Trophoblast cell (in vitro differentiated cells and primary cell): ENCODE measurements around the gene SLC23A3.

ENCODE experiments used
- DNase-seq, 2 donors: peaks; one replicate each; pipeline ENCODE4 v3.0.0-alpha.2; 2016
- H2AFZ ChIP-seq: 2 replicates; pipeline ENCODE4 v1.6.1; 2013; ENCODE audit warnings: low read length, moderate library complexity, mild to moderate bottlenecking; ENCODE audit not compliant: insufficient read depth, poor library complexity
- H2AK5ac ChIP-seq: 2 replicates; pipeline ENCODE4 v1.6.1; 2013; ENCODE audit warnings: mild to moderate bottlenecking, low read length
- H2BK120ac ChIP-seq: 2 replicates; pipeline ENCODE4 v1.6.1; 2013; ENCODE audit warnings: low read length, mild to moderate bottlenecking, moderate library complexity; ENCODE audit not compliant: insufficient read depth, poor library complexity
- H2BK12ac ChIP-seq: 2 replicates; pipeline ENCODE4 v1.6.1; 2013; ENCODE audit warnings: mild to moderate bottlenecking, low read length, moderate library complexity
- H2BK5ac ChIP-seq: 2 replicates; pipeline ENCODE4 v1.6.1; 2013; ENCODE audit warnings: low read length, low read depth, moderate library complexity, mild to moderate bottlenecking; ENCODE audit not compliant: poor library complexity
- H3K14ac ChIP-seq: 2 replicates; pipeline ENCODE4 v1.6.1; 2013; ENCODE audit warnings: mild to moderate bottlenecking, low read length
- H3K18ac ChIP-seq: 2 replicates; pipeline ENCODE4 v1.6.1; 2013; ENCODE audit warnings: mild to moderate bottlenecking, low read length
- H3K23ac ChIP-seq: 2 replicates; pipeline ENCODE4 v1.6.1; 2013; ENCODE audit warnings: low read length
- H3K27ac ChIP-seq: 2 replicates; pipeline ENCODE4 v1.5.1; 2013; ENCODE audit warnings: low read depth, mild to moderate bottlenecking, inconsistent platforms, low read length, moderate library complexity
- H3K27me3 ChIP-seq: 2 replicates; pipeline ENCODE4 v1.6.1; 2013; ENCODE audit warnings: inconsistent platforms, mild to moderate bottlenecking, low read length, moderate library complexity; ENCODE audit not compliant: insufficient read depth
- H3K36me3 ChIP-seq, 2 experiments: 1 replicate in 1 of 2; 2 replicates in 1 of 2; pipeline ENCODE4 v1.6.1; 2013; ENCODE audit warnings: low read length in 2 of 2, mild to moderate bottlenecking in 2 of 2, moderate library complexity in 1 of 2; ENCODE audit not compliant: insufficient read depth in 2 of 2, control insufficient read depth in 1 of 2
- H3K4ac ChIP-seq: 2 replicates; pipeline ENCODE4 v1.6.1; 2013; ENCODE audit warnings: low read depth, mild to moderate bottlenecking, low read length, moderate library complexity
- H3K4me1 ChIP-seq, 2 experiments: 1 replicate in 1 of 2; 2 replicates in 1 of 2; pipeline ENCODE4 v1.6.1; 2013; ENCODE audit warnings: low read length in 2 of 2, mild to moderate bottlenecking in 2 of 2, moderate library complexity in 1 of 2; ENCODE audit not compliant: insufficient read depth in 2 of 2, control insufficient read depth in 1 of 2
- H3K4me2 ChIP-seq: 2 replicates; pipeline ENCODE4 v1.6.1; 2013; ENCODE audit warnings: inconsistent platforms, mild to moderate bottlenecking, low read length, moderate library complexity
- H3K4me3 ChIP-seq: 2 replicates; pipeline ENCODE4 v1.5.1; 2013; ENCODE audit warnings: mild to moderate bottlenecking, low read depth, low read length, inconsistent platforms
- H3K79me1 ChIP-seq: one replicate; pipeline ENCODE4 v1.6.1; 2013; ENCODE audit warnings: low read length
- H3K79me2 ChIP-seq: 2 replicates; pipeline ENCODE4 v1.6.1; 2013; ENCODE audit warnings: low read length, mild to moderate bottlenecking; ENCODE audit not compliant: control insufficient read depth, insufficient read depth, poor library complexity
- H3K9ac ChIP-seq: 2 replicates; pipeline ENCODE4 v1.6.1; 2013; ENCODE audit warnings: mild to moderate bottlenecking, low read length
- H3K9me3 ChIP-seq: 2 replicates; pipeline ENCODE4 v1.6.1; 2013; ENCODE audit warnings: low read depth, mild to moderate bottlenecking, control low read depth, inconsistent platforms, low read length; ENCODE audit not compliant: insufficient read depth
- H4K12ac ChIP-seq: 2 replicates; pipeline ENCODE4 v1.6.1; 2013; ENCODE audit warnings: low read depth, mild to moderate bottlenecking, low read length, moderate library complexity
- H4K8ac ChIP-seq: 2 replicates; pipeline ENCODE4 v1.6.1; 2013; ENCODE audit warnings: low read depth, mild to moderate bottlenecking, low read length, moderate library complexity
- H4K91ac ChIP-seq: one replicate; pipeline ENCODE4 v1.6.1; 2013; ENCODE audit warnings: low read depth, mild to moderate bottlenecking, low read length, moderate library complexity
- WGBS: extraction: QIAGEN DNeasy Blood & Tissue Kit; methylation state at CpG from one replicate; pipeline ENCODE4 v1.1.7; 2013; ENCODE audit warnings: missing lambda C conversion rate; ENCODE audit not compliant: insufficient read length, insufficient coverage; ENCODE audit errors: extremely low coverage; 5-methylcytosine and 5-hydroxymethylcytosine counted together

The SLC23A3 gene

DNA sequence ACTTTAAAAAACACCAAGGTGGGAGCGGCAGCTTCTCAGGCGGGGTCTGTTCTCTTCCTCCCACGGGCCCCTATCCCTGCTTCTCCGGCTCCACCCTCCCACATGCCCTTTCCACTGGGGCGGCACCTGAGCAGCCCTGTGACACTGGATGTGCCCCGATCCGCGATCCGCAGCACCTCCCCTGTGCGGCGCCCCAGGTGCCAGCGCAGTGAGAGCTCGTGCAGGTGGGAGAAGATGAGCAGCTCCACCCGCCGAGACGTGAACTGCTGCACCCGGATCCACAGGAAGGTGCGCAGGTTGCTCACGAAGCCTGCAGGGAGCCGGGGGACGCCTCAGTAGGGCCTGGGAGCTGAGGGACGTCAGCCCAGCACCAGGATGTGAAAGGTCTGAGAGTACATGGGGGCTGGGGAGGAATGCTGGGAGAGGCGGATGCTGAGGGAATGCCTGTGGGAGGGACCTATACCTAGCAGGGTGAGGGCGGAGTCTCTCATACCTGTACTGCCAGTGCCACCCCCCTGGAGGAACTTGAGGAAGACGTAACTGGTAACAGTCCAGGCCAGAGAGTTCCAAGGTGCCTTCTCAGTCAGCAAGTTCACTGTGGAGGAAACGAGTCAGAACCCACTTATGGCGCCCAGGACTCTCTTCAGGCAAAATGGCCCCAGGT, 46.2 kb upstream of the SLC23A3 start:
- DNase-seq = no peak
- Histone ChIP-seq H3K79me2 (peaks cover 8% of the 10 kb centered on the region), H2BK120ac (no peak overlapping the region), H3K23ac (no peak overlapping the region), H3K14ac (no peak overlapping the region), H2AK5ac (no peak overlapping the region), H2AFZ (no peak overlapping the region), H3K27ac (no peak overlapping the region), H4K91ac (no peak overlapping the region), H3K4me3 (peak overlapping the region; percentile 6), H3K9me3 (no peaks in the 10 kb centered on the region), H3K4me1 (peaks cover 10 to 15% of the 10 kb centered on the region in 2 experiments), H2BK5ac (no peak overlapping the region), H2BK12ac (no peak overlapping the region), H3K9ac (no peak overlapping the region), H3K36me3 (peaks cover 43 to 49% of the 10 kb centered on the region in 2 experiments), H3K79me1 (peaks cover 12% of the 10 kb centered on the region), H3K18ac (no peak overlapping the region), H4K12ac (no peak overlapping the region), H3K27me3 (no peaks in the 10 kb centered on the region), H3K4me2 (no peak overlapping the region), H3K4ac (no peak overlapping the region), H4K8ac (no peak overlapping the region)
- WGBS = no CpG with 5 or more reads among the region's 27 CpGs

DNA sequence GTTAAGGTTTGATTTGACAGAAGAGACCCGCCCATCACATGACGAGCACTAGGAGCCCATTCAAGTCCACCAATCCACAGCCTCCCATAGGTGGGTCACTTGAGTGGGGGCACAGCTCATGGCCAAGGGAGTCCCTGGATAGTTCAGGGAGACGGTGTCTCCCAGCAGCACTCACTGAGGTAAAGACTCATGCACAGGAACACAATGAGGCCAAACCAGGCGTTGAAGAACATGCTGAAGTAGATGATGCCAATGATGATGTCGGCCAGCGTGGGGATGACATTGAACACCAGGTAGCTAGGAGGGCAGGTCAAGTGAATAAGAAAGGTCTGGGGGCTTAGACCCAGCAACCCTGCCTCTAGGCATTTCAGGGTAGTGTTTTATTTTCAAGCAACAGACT, 45.0 kb upstream of the SLC23A3 start:
- H3K79me2 ChIP-seq = peaks cover 8% of the 10 kb centered on the region
- no peak overlapping the region for H4K8ac ChIP-seq
- no peak overlapping the region for H3K4me3 ChIP-seq
- H2AFZ ChIP-seq = no peak overlapping the region
- H3K4me2 ChIP-seq = no peak overlapping the region
- H3K9ac ChIP-seq = no peak overlapping the region
- no CpG with 5 or more reads among the region's 6 CpGs for WGBS
- no peak overlapping the region for H3K23ac ChIP-seq
- H4K91ac ChIP-seq = no peak overlapping the region
- no peak overlapping the region for H3K4ac ChIP-seq
- H3K79me1 ChIP-seq = peaks cover 12% of the 10 kb centered on the region
- no peaks in the 10 kb centered on the region for H3K9me3 ChIP-seq
- no peak overlapping the region for H3K18ac ChIP-seq
- no peak for DNase-seq
- H2BK12ac ChIP-seq = no peak overlapping the region
- H3K36me3 ChIP-seq = peaks cover 44 to 49% of the 10 kb centered on the region in 2 experiments
- H2AK5ac ChIP-seq = no peak overlapping the region
- H2BK5ac ChIP-seq = no peak overlapping the region
- H3K14ac ChIP-seq = no peak overlapping the region
- H3K4me1 ChIP-seq = peaks cover 10 to 15% of the 10 kb centered on the region in 2 experiments
- H3K27ac ChIP-seq = no peak overlapping the region
- no peaks in the 10 kb centered on the region for H3K27me3 ChIP-seq
- H2BK120ac ChIP-seq = no peak overlapping the region
- no peak overlapping the region for H4K12ac ChIP-seq

DNA sequence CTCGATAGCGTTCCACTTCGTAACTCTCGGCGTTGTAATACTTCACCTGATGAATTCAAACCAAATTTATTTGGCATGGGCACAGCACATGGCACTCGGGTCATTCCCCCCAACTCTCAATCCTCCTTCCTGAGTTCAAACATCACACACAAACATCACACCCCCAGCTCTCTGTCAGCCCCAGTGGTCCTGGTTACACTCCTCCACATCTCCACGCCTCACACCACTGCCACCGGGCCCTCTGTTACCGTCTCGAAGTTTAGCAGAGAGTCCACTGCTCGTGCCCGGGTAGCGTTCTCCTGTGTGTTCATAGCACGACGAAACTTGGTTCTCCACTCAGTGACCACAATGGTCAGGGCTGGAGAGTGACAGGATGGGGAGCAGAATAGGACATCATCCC, 44.3 kb upstream of the SLC23A3 start:
- Histone ChIP-seq H3K14ac (no peak overlapping the region), H2BK120ac (no peak overlapping the region), H2AFZ (no peak overlapping the region), H2BK5ac (no peak overlapping the region), H3K27me3 (no peaks in the 10 kb centered on the region), H3K4me2 (no peak overlapping the region), H3K36me3 (peaks cover 49 to 54% of the 10 kb centered on the region in 2 experiments), H3K79me2 (peaks cover 8% of the 10 kb centered on the region), H3K27ac (no peak overlapping the region), H2AK5ac (no peak overlapping the region), H4K8ac (no peak overlapping the region), H4K12ac (peak overlapping the region; percentile 22), H3K23ac (no peak overlapping the region), H3K4me1 (peaks cover 6 to 12% of the 10 kb centered on the region in 2 experiments), H3K9ac (no peak overlapping the region), H4K91ac (no peak overlapping the region), H3K18ac (no peak overlapping the region), H3K4me3 (no peak overlapping the region), H3K9me3 (no peaks in the 10 kb centered on the region), H2BK12ac (no peak overlapping the region), H3K4ac (no peak overlapping the region), H3K79me1 (peaks cover 11% of the 10 kb centered on the region)
- WGBS = no CpG with 5 or more reads among the region's 15 CpGs
- DNase-seq = no peak

DNA sequence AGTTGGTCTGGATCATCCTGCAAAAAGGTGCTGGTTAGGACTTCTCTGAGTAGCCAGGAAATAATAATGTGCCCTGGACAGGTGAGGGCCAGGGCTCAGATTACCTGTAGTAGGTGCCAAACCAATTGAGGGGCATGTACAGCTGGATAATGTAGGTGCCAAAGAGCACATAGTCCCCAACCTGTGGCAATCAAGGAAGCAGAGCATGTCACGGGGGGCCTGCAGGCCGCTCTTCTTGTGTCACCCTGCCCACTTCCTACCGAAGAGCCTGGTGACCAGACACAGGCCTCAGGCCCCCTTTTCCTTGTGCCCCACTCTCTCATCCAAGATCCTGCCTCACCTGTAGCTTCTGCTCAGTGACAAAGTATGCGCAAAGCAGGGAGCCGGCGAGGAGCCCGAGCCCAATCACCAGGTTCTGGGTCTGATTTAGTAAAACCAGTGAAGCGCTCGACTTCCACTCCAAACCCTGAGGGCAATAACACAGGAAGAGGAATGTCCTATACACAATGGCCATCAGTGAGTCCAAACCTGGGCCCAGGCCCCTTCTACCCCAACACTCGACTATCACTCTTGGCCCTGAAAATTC, 43.8 kb upstream of the SLC23A3 start:
- Histone ChIP-seq H3K4me1 (peaks cover 5 to 10% of the 10 kb centered on the region in 2 experiments), H3K36me3 (peaks cover 53 to 59% of the 10 kb centered on the region in 2 experiments), H2BK5ac (no peak overlapping the region), H3K9me3 (no peaks in the 10 kb centered on the region), H3K14ac (no peak overlapping the region), H3K27me3 (no peaks in the 10 kb centered on the region), H4K91ac (no peak overlapping the region), H3K9ac (no peak overlapping the region), H2AK5ac (no peak overlapping the region), H3K4ac (no peak overlapping the region), H3K27ac (no peak overlapping the region), H3K23ac (no peak overlapping the region), H2BK120ac (no peak overlapping the region), H4K8ac (no peak overlapping the region), H2BK12ac (no peak overlapping the region), H2AFZ (no peak overlapping the region), H3K79me1 (peaks cover 7% of the 10 kb centered on the region), H3K18ac (no peak overlapping the region), H3K4me3 (no peak overlapping the region), H3K79me2 (peaks cover 7% of the 10 kb centered on the region), H3K4me2 (no peak overlapping the region), H4K12ac (no peak overlapping the region)
- no CpG with 5 or more reads among the region's 10 CpGs for WGBS
- DNase-seq = no peak
